Measurements from ENCODE around the gene WBP4. TPM values are rescaled to one million over a fixed set of nuclear protein-coding genes. Genes with fewer than 3 reads are reported as not detected.

WBP4 gene
- total and polyA plus RNA-seq, 9 of the 15 experiments (the other 6 are each of a cell fraction or from before 2014, with no cell fraction given), result 5.5 to 12.2 (median 7.9) TPM

DNA sequence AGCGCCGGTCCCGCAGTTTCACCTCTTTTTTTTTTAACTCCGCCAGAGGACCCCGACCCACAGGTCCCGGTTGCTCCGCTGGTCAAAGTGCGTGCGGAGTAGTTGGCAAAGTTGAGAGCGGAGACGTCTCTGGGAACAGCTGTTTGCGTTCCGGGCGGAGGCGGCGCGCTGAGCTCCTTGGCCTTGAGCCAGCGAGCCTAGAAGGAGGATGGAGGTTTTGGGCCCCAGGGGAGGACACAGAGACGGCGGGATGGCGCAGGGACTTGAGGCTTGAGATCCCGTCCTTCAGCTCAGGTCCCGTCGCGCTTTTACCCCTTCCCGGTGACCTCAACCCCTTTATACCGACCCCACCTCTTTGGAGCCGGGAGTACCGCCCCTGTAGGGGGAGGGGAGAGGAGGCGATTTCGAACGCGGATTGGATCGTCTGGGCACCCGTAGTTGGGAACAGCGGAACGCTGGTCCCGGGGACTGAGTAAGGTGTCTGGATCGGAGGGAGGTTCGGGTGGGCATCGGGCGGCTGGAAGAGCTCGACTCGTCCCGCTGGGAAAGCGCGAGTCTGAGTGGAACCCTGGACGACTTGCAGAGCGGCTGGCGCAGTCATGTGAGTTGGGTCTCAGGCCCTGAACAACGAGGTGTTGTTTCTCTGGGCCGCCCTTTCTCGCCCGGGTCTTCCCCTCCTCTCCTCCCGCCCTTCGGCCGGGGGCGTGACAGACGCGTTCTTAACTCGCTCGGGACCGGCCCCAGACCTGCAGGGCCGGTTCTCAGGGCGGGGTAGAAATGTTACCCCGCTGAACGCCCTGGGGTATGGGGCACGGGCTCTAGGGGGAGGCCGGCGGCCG lies at the start of gene WBP4 (continued):
- TF ChIP-seq, protein P1, sequence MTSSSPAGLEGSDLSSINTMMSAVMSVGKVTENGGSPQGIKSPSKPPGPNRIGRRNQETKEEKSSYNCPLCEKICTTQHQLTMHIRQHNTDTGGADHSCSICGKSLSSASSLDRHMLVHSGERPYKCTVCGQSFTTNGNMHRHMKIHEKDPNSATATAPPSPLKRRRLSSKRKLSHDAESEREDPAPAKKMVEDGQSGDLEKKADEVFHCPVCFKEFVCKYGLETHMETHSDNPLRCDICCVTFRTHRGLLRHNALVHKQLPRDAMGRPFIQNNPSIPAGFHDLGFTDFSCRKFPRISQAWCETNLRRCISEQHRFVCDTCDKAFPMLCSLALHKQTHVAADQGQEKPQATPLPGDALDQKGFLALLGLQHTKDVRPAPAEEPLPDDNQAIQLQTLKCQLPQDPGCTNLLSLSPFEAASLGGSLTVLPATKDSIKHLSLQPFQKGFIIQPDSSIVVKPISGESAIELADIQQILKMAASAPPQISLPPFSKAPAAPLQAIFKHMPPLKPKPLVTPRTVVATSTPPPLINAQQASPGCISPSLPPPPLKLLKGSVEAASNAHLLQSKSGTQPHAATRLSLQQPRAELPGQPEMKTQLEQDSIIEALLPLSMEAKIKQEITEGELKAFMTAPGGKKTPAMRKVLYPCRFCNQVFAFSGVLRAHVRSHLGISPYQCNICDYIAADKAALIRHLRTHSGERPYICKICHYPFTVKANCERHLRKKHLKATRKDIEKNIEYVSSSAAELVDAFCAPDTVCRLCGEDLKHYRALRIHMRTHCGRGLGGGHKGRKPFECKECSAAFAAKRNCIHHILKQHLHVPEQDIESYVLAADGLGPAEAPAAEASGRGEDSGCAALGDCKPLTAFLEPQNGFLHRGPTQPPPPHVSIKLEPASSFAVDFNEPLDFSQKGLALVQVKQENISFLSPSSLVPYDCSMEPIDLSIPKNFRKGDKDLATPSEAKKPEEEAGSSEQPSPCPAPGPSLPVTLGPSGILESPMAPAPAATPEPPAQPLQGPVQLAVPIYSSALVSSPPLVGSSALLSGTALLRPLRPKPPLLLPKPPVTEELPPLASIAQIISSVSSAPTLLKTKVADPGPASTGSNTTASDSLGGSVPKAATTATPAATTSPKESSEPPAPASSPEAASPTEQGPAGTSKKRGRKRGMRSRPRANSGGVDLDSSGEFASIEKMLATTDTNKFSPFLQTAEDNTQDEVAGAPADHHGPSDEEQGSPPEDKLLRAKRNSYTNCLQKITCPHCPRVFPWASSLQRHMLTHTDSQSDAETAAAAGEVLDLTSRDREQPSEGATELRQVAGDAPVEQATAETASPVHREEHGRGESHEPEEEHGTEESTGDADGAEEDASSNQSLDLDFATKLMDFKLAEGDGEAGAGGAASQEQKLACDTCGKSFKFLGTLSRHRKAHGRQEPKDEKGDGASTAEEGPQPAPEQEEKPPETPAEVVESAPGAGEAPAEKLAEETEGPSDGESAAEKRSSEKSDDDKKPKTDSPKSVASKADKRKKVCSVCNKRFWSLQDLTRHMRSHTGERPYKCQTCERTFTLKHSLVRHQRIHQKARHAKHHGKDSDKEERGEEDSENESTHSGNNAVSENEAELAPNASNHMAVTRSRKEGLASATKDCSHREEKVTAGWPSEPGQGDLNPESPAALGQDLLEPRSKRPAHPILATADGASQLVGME (CRISPR knock-in tag; IDR thresholded peaks at IDR 0.05), result no peak
- TF ChIP-seq SMAD3 (CRISPR knock-in tag; conservative IDR thresholded peaks at IDR 0.05), result no peak
- peak; percentile 30; the same call in 1 of the 2 replicates for TF ChIP-seq TAF7 (tag; IDR thresholded peaks at IDR 0.05)
- no peak for TF ChIP-seq ZNF41 (CRISPR knock-in tag; conservative IDR thresholded peaks at IDR 0.05)
- TF ChIP-seq ZZZ3 (IDR thresholded peaks at IDR 0.05), result peak; percentile 84; the same call in 1 of the 2 replicates
- peak; percentile 57; the same call in 1 of the 2 replicates for TF ChIP-seq RNF2 (IDR thresholded peaks at IDR 0.05)
- TF ChIP-seq, protein P2, sequence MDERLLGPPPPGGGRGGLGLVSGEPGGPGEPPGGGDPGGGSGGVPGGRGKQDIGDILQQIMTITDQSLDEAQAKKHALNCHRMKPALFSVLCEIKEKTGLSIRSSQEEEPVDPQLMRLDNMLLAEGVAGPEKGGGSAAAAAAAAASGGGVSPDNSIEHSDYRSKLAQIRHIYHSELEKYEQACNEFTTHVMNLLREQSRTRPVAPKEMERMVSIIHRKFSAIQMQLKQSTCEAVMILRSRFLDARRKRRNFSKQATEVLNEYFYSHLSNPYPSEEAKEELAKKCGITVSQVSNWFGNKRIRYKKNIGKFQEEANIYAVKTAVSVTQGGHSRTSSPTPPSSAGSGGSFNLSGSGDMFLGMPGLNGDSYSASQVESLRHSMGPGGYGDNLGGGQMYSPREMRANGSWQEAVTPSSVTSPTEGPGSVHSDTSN (CRISPR knock-in tag; IDR thresholded peaks at IDR 0.05; ENCODE audit: low read depth), result no peak
- TF ChIP-seq, protein P2 (tag; conservative IDR thresholded peaks at IDR 0.05; ENCODE audit: low read depth), result no peak
- TF ChIP-seq NR3C1 (CRISPR knock-in tag; IDR thresholded peaks at IDR 0.05), result no peak
- TF ChIP-seq CREM (IDR thresholded peaks at IDR 0.05; ENCODE audit: low read depth), result no peak
- no peak for TF ChIP-seq NR4A1 (CRISPR knock-in tag; IDR thresholded peaks at IDR 0.05)
- 0 out of 2 replicates have a peak, but pooled peaks have one; percentile 47 for TF ChIP-seq NR4A1 (tag; IDR thresholded peaks at IDR 0.05)
- TF ChIP-seq PHB (CRISPR knock-in tag; IDR thresholded peaks at IDR 0.05), result no peak
- TF ChIP-seq SP1 (CRISPR knock-in tag; IDR thresholded peaks at IDR 0.05), result peak; percentile 83
- 0 out of 2 replicates have a peak, but pooled peaks have one; percentile 14 for TF ChIP-seq CBX1 (IDR thresholded peaks at IDR 0.05; ENCODE audit: low read depth)
- TF ChIP-seq ZNF324 (CRISPR knock-in tag; IDR thresholded peaks at IDR 0.05), result no peak
- TF ChIP-seq ZNF507 (tag; conservative IDR thresholded peaks at IDR 0.05), result no peak
- no peak for TF ChIP-seq ARID2 (IDR thresholded peaks at IDR 0.05)
- TF ChIP-seq TAF9B (IDR thresholded peaks at IDR 0.05; ENCODE audit: partially characterized antibody), result no peak

All from K562 (cell line).